Epithelial cell of proximal tubule (primary cell): Measurements from ENCODE around the gene PRSS38. TPM values are rescaled to one million over a fixed set of nuclear protein-coding genes. Genes with fewer than 3 reads are reported as not detected.

ENCODE experiments used
- DNase-seq: peaks from one replicate; pipeline ENCODE4 v3.0.0-alpha.2; 2011; ENCODE audit warnings: low read depth
- H3K4me3 ChIP-seq: 2 replicates; pipeline ENCODE4 v1.5.1; 2011; ENCODE audit warnings: low read depth, mild to moderate bottlenecking, low read length
- CTCF ChIP-seq: conservative IDR thresholded peaks from 2 replicates; pipeline ENCODE4 v1.5.1; 2012; ENCODE audit warnings: low read depth, mild to moderate bottlenecking, low read length
- total RNA-seq: library from RNA; depleted of rRNA; stranded (reverse); fragments of >200 nt; gene quantifications from 2 replicates; pipeline ENCODE4 v1.2.3, GENCODE V29; 2015

PRSS38 gene
- total RNA-seq, 1 donor from 2014 or later = not detected

- no peak overlapping the region for H3K4me3 ChIP-seq
- no peak for DNase-seq
- TF ChIP-seq CTCF = no peak
Observed at GRCh38 chr1:227793948-227794816, 21.3 kb upstream of the PRSS38 start.

DNA sequence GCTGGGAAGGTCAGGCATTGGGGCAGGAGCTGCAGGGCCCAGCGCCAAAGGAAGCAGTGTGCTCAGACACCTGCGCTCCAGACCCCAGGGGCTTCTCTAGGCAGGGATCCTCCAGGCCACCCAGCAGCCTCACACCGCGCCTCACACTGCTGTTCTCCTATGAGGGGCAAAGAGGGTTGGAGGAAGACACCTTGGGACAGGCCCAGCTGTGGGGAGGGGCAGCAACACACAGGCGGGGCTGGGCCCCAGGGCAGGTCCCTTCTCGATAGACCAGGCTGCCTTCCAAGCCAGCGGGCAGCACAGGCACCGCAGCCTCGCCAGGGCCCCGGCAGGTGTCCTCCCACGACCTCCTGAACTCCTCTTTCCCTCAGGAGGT lies 20.7 kb upstream of the PRSS38 start:
- no peak overlapping the region for H3K4me3 ChIP-seq
- no peak for DNase-seq
- TF ChIP-seq CTCF = no peak

DNA sequence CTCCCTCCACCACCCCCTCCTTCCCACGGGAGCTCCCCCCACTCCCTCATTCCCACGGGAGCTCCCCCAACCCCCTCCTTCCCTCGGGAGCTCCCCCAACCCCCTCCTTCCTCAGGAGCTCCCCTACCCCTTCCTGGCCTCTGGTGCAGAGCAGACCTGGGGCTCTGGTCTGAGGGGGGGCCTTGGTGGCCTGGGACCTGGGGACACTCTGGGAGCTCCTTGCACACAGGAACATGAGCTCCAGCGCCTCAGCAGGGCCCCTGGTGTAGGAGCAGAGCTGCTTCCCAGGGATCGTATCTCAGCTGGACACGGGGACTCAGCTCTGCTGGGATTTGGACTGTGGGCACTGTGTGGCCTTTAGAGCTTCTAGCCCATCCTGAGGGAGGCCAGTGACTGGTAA lies 19.7 kb upstream of the PRSS38 start:
- no peak overlapping the region for H3K4me3 ChIP-seq
- DNase-seq = no peak
- no peak for TF ChIP-seq CTCF

GRCh38 chr1:227796359-227796915 lies 19.0 kb upstream of the PRSS38 start:
- no peak for DNase-seq
- TF ChIP-seq CTCF = no peak
- no peak overlapping the region for H3K4me3 ChIP-seq

- TF ChIP-seq CTCF = no peak
Observed at GRCh38 chr1:227797144-227797543, 18.3 kb upstream of the PRSS38 start.

DNA sequence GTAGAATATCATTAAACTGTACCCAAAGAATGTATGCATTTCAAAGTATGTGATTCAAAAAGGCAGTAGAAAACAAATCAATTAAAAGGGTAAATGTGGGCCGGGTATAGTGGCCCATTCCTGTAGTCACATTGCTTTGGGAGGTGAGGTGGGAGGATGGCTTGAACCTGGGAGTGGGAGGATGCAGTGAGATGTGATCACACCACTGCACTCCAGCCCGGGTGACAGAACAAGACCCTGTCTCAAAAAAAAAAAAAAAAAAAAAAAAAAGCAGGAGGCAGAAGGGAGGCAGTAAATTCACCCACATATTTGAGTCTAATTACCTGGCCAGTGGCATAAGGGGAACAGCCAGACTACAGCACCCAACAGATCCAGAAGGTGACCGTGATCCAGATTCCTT lies 17.9 kb upstream of the PRSS38 start:
- TF ChIP-seq CTCF = no peak
- DNase-seq = no peak
- no peak overlapping the region for H3K4me3 ChIP-seq

More at GRCh38 chr1:227797144-227797543, 18.3 kb upstream of the PRSS38 start:
- H3K4me3 ChIP-seq = no peak overlapping the region
- no peak for DNase-seq
